OCI-LY1 (cell line): ENCODE data around the gene PPP1R3E.

Experiments used
- CTCF ChIP-seq: fragments of 200-600 bp; sonication (generic), shearing (Covaris generic); IDR thresholded peaks from 2 replicates; pipeline ENCODE4 v1.5.1; 2017; ENCODE audit warnings: mild to moderate bottlenecking, antibody characterized with exemption, low read length, moderate library complexity, mixed read lengths
- EZH2 ChIP-seq: fragments of 200-600 bp; sonication (generic), shearing (Covaris generic); IDR thresholded peaks from 2 replicates; pipeline ENCODE4 v1.8.0; 2017; ENCODE audit warnings: borderline replicate concordance, mixed run types, mild to moderate bottlenecking, antibody characterized with exemption, low read length, moderate library complexity, mixed read lengths

DNA sequence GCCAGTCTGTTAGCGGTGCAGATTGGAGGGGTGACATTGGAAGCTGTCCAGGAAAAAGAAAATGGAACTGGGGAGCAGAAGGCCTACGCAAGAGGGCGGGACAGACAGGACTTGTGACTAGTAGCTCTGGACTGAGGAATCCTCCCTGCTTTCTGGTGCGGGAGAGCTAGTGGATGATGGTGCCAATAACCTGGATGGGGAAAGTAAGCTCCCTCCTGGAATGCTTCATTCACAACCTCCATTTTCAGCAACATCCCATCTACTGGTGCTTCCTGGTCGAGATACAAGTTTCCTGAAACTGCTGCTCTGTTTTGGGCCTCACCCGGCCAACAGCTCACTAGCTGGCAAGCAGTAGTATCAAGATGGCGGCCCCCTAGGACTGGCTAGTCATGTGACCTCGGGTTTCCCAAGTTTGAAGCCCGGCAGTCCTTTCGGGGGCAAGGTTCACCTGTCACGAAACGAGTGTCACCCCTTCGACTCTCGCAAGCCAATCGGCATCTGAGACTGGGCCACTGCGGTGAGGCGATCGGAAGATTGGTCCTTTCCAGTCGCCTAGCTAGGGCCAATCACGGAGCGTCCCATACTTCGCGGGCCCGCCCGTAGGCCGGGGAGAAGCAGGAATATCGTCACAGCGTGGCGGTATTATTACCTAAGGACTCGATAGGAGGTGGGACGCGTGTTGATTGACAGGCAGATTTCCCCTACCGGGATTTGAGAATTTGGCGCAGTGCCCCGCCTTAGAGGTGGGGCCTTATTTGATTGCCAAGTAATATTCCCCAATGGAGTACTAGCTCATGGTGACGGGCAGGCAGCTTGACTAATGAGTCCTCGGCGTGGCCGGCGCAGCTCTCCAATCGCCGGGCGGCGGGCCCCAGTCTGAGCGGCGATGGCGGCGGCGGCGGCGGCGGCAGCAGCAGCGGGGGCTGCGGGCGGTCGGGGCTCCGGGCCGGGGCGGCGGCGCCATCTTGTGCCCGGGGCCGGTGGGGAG lies 18.2 kb upstream of the PPP1R3E start, which contains the start of gene PABPN1:
- TF ChIP-seq CTCF (no peak), EZH2 (no peak)
